Breast epithelium (tissue), 3 donors: Measurements from ENCODE around the gene SLC8B1.

Source experiments
- POLR2A ChIP-seq: fragments of 450-650 bp; IDR thresholded peaks from one replicate; pipeline ENCODE4 v1.6.1; 2016; ENCODE audit warnings: antibody characterized with exemption, mild to moderate bottlenecking, moderate library complexity
- POLR2AphosphoS5 ChIP-seq, 3 donors: sonication (generic); formaldehyde crosslinking; IDR thresholded peaks; one replicate each; pipeline ENCODE4 v1.6.1; 2017; ENCODE audit warnings: antibody characterized with exemption in 3 of 3
- TF ChIP-seq, protein P1 (sequence below), 3 donors: fragments of 450-650 bp; IDR thresholded peaks; one replicate each; pipeline ENCODE4 v1.5.1; 2016 to 2017; ENCODE audit warnings: antibody characterized with exemption in 3 of 3, mild to moderate bottlenecking in 3 of 3, moderate library complexity in 3 of 3

DNA sequence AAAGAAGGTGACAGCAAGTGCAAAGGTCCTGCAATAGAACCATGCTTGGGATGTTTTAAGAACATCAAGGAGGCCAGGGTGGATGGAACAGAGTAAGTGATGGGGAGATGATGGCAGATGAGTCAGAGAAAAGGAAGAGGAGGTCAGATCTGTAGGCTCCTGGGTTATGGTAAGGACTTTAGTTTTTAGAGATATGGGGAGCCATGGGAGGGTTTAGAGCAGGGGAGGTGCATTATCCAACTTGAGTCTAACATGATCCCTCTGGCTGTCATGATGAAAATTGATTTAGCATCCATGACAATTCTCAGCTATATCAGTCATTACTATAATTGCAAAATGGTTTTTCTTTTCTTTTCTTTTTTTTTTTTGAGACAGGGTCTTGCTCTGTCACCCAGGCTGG, 16.2 kb upstream of the SLC8B1 start:
- TF ChIP-seq, protein P1, sequence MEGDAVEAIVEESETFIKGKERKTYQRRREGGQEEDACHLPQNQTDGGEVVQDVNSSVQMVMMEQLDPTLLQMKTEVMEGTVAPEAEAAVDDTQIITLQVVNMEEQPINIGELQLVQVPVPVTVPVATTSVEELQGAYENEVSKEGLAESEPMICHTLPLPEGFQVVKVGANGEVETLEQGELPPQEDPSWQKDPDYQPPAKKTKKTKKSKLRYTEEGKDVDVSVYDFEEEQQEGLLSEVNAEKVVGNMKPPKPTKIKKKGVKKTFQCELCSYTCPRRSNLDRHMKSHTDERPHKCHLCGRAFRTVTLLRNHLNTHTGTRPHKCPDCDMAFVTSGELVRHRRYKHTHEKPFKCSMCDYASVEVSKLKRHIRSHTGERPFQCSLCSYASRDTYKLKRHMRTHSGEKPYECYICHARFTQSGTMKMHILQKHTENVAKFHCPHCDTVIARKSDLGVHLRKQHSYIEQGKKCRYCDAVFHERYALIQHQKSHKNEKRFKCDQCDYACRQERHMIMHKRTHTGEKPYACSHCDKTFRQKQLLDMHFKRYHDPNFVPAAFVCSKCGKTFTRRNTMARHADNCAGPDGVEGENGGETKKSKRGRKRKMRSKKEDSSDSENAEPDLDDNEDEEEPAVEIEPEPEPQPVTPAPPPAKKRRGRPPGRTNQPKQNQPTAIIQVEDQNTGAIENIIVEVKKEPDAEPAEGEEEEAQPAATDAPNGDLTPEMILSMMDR (IDR thresholded peaks at IDR 0.05): no peak
- TF ChIP-seq POLR2AphosphoS5 (IDR thresholded peaks at IDR 0.05) (no peak), POLR2A (no peak)
